Measurements from ENCODE around the gene OTUD6A.
"Not testable (repeated sequence)": the region's sequence is repeated elsewhere in the genome, so short reads cannot be mapped to it uniquely, and the experiment has no call there.

Gene OTUD6A

DNA sequence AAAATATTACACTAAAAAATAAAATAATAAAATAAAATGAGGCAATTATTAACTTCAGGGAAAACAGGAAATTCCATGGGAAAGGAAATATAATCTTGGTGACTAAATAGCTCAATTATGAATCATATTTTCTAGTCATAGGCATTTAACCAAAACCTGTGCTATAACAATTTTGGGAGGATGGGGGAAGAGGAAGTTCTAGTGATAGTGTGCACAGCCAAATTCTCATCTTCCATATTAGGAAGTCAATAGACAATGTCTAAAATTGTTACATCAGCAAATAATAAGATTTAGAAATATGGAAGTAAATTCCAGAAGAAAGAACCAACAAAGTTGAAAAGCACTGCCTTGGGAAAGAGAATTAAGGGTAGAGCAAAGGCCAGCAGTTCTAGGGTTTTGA, 15.3 kb upstream of the OTUD6A start:
- DNase-seq (ENCODE audit: low read depth), result peak; percentile 60

DNA sequence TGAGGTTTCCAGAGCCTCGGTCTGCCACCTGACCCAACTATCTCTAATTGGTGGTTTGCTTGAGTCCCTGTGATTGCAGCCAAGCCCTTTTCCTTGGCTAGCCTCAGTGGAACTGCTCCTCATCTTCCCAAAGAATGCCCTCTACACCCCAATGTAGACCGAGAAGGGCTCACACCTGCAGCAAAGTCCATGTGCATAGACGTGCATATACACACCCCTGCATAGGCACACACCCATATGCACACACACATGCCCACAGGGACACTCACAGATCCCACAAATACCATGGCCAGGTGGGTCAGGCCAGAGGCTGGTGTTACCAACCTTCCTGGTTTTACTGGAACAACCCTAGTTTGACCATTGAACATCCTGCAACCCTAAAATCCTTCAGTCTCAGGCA, 12.9 kb upstream of the OTUD6A start:
- DNase-seq (ENCODE audit: low read depth), result no peak

GRCh38 chrX:70049925-70050324, 12.3 kb upstream of the OTUD6A start, which contains the start of gene AWAT2:
Gene AWAT2, minus strand, starts transcription at chrX:70049938. Its CDS starts 6 bp downstream, at chrX:70049932.
- no peak for DNase-seq (ENCODE audit: low read depth)

- DNase-seq (ENCODE audit: low read depth), result no peak
These were observed 9.2 kb upstream of the OTUD6A start for GRCh38 chrX:70052895-70053615.

- no peak for DNase-seq (ENCODE audit: low read depth)
These were observed 7.9 kb upstream of the OTUD6A start for GRCh38 chrX:70054391-70054790.

DNA sequence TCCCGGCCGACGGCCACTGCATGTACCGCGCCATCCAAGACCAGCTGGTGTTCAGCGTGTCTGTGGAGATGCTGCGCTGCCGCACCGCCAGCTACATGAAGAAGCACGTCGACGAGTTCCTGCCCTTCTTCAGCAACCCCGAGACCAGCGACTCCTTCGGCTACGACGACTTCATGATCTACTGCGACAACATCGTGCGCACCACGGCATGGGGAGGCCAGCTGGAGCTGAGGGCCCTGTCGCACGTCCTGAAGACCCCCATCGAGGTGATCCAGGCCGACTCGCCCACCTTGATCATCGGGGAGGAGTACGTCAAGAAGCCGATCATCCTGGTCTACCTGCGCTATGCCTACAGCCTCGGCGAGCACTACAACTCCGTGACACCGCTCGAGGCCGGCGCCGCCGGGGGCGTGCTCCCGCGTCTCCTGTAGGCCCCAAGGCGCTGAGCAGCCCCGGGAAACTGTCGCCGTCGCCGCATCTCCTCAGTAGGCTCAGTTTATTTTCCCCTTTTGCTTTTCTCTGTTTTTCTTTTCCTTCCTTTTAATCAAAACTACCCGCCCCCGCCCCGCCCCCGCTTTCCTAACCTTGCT, 799 bp downstream of the OTUD6A start:
- DNase-seq (ENCODE audit: low read depth), result no peak

- no peak for DNase-seq (ENCODE audit: low read depth)
These were observed 4.4 kb downstream of the OTUD6A start for GRCh38 chrX:70066646-70067045.

GRCh38 chrX:70079297-70079696, 17.0 kb downstream of the OTUD6A start:
- no peak for DNase-seq (ENCODE audit: low read depth)

DNA sequence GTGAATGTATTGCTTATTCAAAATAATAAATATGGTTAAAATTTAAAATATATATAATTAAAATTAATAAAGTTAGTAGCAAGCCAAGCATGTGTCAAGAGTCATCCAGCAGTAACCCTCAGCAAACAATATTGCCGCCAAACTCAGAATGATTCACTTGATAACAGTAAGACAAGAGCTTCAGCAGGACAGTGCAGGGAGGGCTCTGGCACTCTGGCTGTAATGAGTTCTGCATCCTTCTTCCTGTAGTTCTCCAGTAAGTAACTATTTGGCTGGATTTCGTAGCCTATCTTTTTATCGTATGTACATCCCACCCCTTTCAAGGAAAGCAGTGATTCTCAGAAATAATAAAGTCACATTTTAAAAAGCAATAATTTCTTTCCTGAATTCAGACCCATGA, 17.6 kb downstream of the OTUD6A start:
- DNase-seq (ENCODE audit: low read depth), result no peak

GRCh38 chrX:70082723-70083122, 20.5 kb downstream of the OTUD6A start:
- DNase-seq (ENCODE audit: low read depth), result no peak

DNA sequence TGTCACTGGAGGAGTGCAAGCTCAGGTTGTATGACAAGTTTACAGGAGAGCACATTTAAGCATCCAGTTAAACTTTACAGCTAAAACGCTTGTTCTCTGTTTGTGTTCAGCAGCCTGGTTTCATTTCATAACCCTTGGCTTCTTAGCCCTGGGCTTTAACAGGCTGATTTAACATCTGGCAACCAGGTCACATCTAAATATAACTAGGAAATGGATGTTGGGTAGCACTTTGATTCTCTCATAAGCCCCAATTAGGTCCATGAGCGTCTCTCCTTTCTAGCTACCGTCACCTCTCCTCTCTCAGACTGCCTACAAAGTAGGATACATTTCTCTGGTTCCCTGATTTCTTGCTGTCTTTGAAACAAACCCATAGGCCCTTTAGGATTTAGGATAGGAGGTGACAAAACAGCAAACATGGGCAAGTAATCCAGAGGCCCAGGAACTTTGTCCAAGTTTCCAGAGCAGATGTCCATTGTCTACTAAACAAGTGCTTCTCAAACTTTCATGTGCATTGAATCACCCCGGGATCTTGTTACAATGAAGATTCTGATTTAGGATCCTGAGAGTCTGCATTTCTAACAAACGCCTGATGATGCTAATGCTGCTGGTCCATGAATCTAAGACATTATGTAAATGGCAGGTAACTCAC, 22.5 kb downstream of the OTUD6A start:
- DNase-seq (ENCODE audit: low read depth), result no peak

DNA sequence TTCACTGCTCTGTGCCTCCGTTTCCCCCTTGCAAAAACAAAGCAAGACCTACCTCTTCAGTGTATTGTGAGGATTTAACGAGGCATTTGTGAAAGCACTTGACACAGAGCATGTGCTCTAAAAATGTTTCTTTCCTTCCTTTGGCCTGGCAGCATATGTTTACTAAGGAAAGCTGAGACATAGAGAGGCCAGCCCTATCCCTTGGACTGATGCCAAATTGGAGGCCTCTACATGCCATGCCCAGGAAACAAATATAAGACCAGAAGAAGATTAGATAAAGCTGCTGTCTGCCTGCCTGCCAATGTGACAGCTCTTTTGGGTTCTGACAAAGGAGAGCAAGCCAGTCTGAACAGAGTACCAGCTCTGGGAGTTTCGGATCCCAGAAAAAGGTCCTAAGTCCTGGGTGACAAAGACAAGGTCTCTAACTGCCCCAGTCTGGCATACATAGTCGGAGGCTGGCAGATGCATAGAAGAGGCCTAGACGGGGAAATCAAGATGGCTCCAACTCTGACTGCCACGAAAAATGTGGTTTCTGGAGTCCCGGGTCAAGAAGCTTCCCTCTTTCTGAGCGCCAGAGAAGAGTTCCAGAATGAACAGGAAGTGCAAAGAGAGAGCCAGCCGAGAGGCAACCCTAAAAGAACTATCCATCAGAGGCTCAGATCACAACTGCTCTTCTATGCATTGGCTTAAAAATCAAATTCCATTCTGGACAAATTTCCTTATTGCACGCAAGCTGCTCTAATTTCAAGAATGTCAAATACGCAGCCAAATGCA, 25.8 kb downstream of the OTUD6A start:
- peak; percentile 13 for DNase-seq (ENCODE audit: low read depth)

DNA sequence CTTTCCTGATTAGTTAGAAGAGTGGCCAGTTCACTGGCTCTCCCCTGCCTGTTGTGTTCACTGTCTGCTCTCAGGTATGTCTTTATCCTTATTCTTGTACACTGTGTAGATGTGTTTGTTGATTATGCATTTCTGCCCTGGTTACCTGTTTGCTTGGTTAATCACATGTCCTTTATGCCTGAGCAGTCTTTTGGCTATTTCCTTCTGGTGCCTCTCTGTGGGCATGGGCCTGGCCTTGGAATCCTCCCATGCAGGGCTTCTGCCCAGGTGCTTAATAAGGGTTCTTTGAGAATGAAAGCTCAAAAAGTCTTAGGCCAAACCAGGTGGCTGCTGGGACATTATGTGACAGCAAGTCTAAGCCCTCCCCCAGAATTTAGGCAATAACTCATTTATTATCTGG, 26.5 kb downstream of the OTUD6A start:
- DNase-seq (ENCODE audit: low read depth), result no peak

DNA sequence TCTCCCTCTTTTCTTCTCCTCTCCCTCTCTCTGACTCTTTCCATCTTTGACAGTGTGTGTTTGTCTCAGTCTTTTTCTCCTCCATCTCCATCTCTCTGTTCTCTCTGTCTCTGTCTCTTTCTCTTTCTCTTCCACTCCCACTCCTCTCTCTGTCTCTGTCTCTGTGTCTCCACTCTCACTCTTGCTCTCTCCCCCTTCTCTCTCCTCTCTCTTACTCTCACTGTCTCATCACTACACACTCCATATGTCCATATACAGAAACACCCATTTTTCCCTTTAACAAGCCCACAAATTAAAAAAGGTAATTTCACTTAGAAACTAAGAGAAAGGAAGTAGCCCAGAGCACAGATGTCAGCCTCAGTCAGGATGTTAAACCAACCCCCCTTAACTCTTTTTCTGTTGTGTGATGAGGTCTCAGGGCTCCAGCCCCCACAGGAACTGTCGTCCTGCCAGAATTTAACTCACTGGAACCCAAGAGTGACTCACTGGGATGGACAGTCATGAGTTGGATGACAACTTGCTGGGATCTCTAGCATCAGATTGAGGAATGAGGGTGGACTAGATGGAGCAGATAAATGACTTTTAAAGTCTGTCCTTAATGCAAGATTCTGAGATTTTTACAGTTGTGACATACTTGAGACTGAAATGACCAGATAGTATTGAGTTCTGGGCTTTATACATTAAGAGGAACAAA, 27.5 kb downstream of the OTUD6A start:
- peak; percentile 62 for DNase-seq (ENCODE audit: low read depth)

- DNase-seq (ENCODE audit: low read depth), result no peak
These were observed 30.0 kb downstream of the OTUD6A start for GRCh38 chrX:70092247-70092646.

- peak; percentile 37 for DNase-seq (ENCODE audit: low read depth)
These were observed 33.8 kb downstream of the OTUD6A start for GRCh38 chrX:70096052-70096451.

- DNase-seq (ENCODE audit: low read depth), result no peak
These were observed 43.0 kb downstream of the OTUD6A start for GRCh38 chrX:70105229-70105628.

GRCh38 chrX:70111436-70112026, 49.3 kb downstream of the OTUD6A start:
- DNase-seq (ENCODE audit: low read depth), result not testable (repeated sequence)

All from ELR (cell line).